Stimulated activated naive CD8-positive, alpha-beta T cell treated with anti-CD3 and anti-CD28 coated beads, Interleukin-15, amount 100 ng/mL, for 72 hours (primary cell): ENCODE measurements around the gene ATG4B.

Experiments
- ATAC-seq: fragments of 150-1000 bp; cut with Tn5 transposase; 2 replicates; pipeline ENCODE4 v1.10.0; 2021; ENCODE audit warnings: mild to moderate bottlenecking, moderate library complexity
- DNase-seq, 2 donors: peaks; one replicate each; pipeline ENCODE4 v3.0.0; 2021 to 2022
- H3K27ac Mint-ChIP-seq, 2 donors: one replicate each; pipeline ENCODE4 v1.8.0; 2022; ENCODE audit warnings: mild to moderate bottlenecking in 2 of 2, mixed read lengths in 2 of 2, moderate library complexity in 2 of 2
- H3K27me3 Mint-ChIP-seq: one replicate; pipeline ENCODE4 v1.8.0; 2022; ENCODE audit warnings: mixed read lengths
- H3K4me1 Mint-ChIP-seq: one replicate; pipeline ENCODE4 v1.8.0; 2022; ENCODE audit warnings: mild to moderate bottlenecking, mixed read lengths
- H3K4me3 Mint-ChIP-seq, 2 donors: one replicate each; pipeline ENCODE4 v1.8.0; 2022; ENCODE audit warnings: mild to moderate bottlenecking in 2 of 2, mixed read lengths in 2 of 2, moderate library complexity in 1 of 2
- H3K9me3 Mint-ChIP-seq, 2 donors: one replicate each; pipeline ENCODE4 v1.8.0; 2022; ENCODE audit warnings: mixed read lengths in 2 of 2

ATG4B gene

GRCh38 chr2:241619597-241620418 lies 17.7 kb upstream of the ATG4B start:
- peak overlapping the region in 1 of 2 donors; percentile 92 for H3K27ac Mint-ChIP-seq

GRCh38 chr2:241620419-241620769 lies 17.1 kb upstream of the ATG4B start:
- Mint-ChIP-seq H3K4me1 (peaks cover 60% of the 10 kb centered on the region), H3K9me3 (peaks cover 0 to 17% of the 10 kb centered on the region in 2 donors), H3K4me3 (no peak overlapping the region), H3K27me3 (no peaks in the 10 kb centered on the region), H3K27ac (no peak overlapping the region)
- ATAC-seq (peak; percentile 91), DNase-seq (peak; percentile 26 to 77)

More at GRCh38 chr2:241619597-241620418, 17.7 kb upstream of the ATG4B start:
- H3K4me3 Mint-ChIP-seq, result no peak overlapping the region
- ATAC-seq, result no peak
- no peak for DNase-seq
- peaks cover 0 to 17% of the 10 kb centered on the region in 2 donors for H3K9me3 Mint-ChIP-seq
- peaks cover 60% of the 10 kb centered on the region for H3K4me1 Mint-ChIP-seq
- no peaks in the 10 kb centered on the region for H3K27me3 Mint-ChIP-seq

GRCh38 chr2:241627675-241628074 lies 9.8 kb upstream of the ATG4B start:
- H3K9me3 Mint-ChIP-seq, result no peaks in the 10 kb centered on the region
- ATAC-seq (no peak), DNase-seq (no peak)
- no peaks in the 10 kb centered on the region for H3K27me3 Mint-ChIP-seq
- no peak overlapping the region for H3K27ac Mint-ChIP-seq
- peaks cover 40% of the 10 kb centered on the region for H3K4me1 Mint-ChIP-seq
- H3K4me3 Mint-ChIP-seq, result no peak overlapping the region

- H3K4me1 Mint-ChIP-seq, result peaks cover 46% of the 10 kb centered on the region
- H3K9me3 Mint-ChIP-seq, result no peaks in the 10 kb centered on the region
- H3K27ac Mint-ChIP-seq, result peak overlapping the region in 1 of 2 donors; percentile 61
- DNase-seq, result no peak
- H3K27me3 Mint-ChIP-seq, result no peaks in the 10 kb centered on the region
- H3K4me3 Mint-ChIP-seq, result no peak overlapping the region
- ATAC-seq, result no peak
Measured at GRCh38 chr2:241629762-241630435, 7.6 kb upstream of the ATG4B start.

GRCh38 chr2:241632478-241633325 lies 4.8 kb upstream of the ATG4B start:
- DNase-seq, result no peak
- ATAC-seq, result no peak
- H3K4me1 Mint-ChIP-seq, result peaks cover 49% of the 10 kb centered on the region
- H3K27ac Mint-ChIP-seq, result peak overlapping the region in 1 of 2 donors; percentile 88
- H3K9me3 Mint-ChIP-seq, result no peaks in the 10 kb centered on the region
- H3K4me3 Mint-ChIP-seq, result no peak overlapping the region
- H3K27me3 Mint-ChIP-seq, result no peaks in the 10 kb centered on the region

- DNase-seq (no peak), ATAC-seq (no peak)
- peaks cover 0 to under 1% of the 10 kb centered on the region in 2 donors for H3K9me3 Mint-ChIP-seq
- H3K27ac Mint-ChIP-seq, result no peak overlapping the region
- no peaks in the 10 kb centered on the region for H3K27me3 Mint-ChIP-seq
- H3K4me1 Mint-ChIP-seq, result peaks cover 47% of the 10 kb centered on the region
- no peak overlapping the region for H3K4me3 Mint-ChIP-seq
Measured at GRCh38 chr2:241633561-241633960, 3.9 kb upstream of the ATG4B start.

- Mint-ChIP-seq H3K9me3 (peaks cover 0 to 12% of the 10 kb centered on the region in 2 donors), H3K4me3 (peak overlapping the region; percentile 84 to 85), H3K4me1 (peaks cover 50% of the 10 kb centered on the region), H3K27me3 (no peaks in the 10 kb centered on the region), H3K27ac (peak overlapping the region; percentile 89 to 95)
- DNase-seq (no peak), ATAC-seq (no peak)
Measured at GRCh38 chr2:241635756-241636155, 1.7 kb upstream of the ATG4B start.

- H3K4me3 Mint-ChIP-seq, result peak overlapping the region; percentile 84 to 85
- peak overlapping the region; percentile 89 to 95 for H3K27ac Mint-ChIP-seq
Measured at GRCh38 chr2:241636182-241637017, 1.1 kb upstream of the ATG4B start.

GRCh38 chr2:241637795-241638660 lies 535 bp downstream of the ATG4B start:
- Mint-ChIP-seq H3K27me3 (no peaks in the 10 kb centered on the region), H3K9me3 (peaks cover 0 to 12% of the 10 kb centered on the region in 2 donors), H3K27ac (peak overlapping the region; percentile 78 to 91), H3K4me3 (peak overlapping the region; percentile 84 to 98), H3K4me1 (peaks cover 64% of the 10 kb centered on the region)
- DNase-seq (no peak), ATAC-seq (peak; percentile 53)

More at GRCh38 chr2:241636182-241637017, 1.1 kb upstream of the ATG4B start:
- Mint-ChIP-seq H3K9me3 (peaks cover 0 to 12% of the 10 kb centered on the region in 2 donors), H3K4me1 (peaks cover 57% of the 10 kb centered on the region), H3K27me3 (no peaks in the 10 kb centered on the region)
- peak; percentile 62 for ATAC-seq
- peak; percentile 45 to 60 for DNase-seq

GRCh38 chr2:241638940-241639339 lies 1.4 kb downstream of the ATG4B start:
- peaks cover 0 to 12% of the 10 kb centered on the region in 2 donors for H3K9me3 Mint-ChIP-seq
- H3K4me1 Mint-ChIP-seq, result peaks cover 66% of the 10 kb centered on the region
- no peak for ATAC-seq
- no peak for DNase-seq
- H3K27ac Mint-ChIP-seq, result no peak overlapping the region
- no peaks in the 10 kb centered on the region for H3K27me3 Mint-ChIP-seq
- peak overlapping the region; percentile 84 to 98 for H3K4me3 Mint-ChIP-seq

- Mint-ChIP-seq H3K27ac (peak overlapping the region in 1 of 2 donors; percentile 68), H3K27me3 (no peaks in the 10 kb centered on the region), H3K9me3 (peaks cover 0 to 12% of the 10 kb centered on the region in 2 donors), H3K4me3 (peak overlapping the region in 1 of 2 donors; percentile 98), H3K4me1 (peaks cover 70% of the 10 kb centered on the region)
- ATAC-seq (no peak), DNase-seq (no peak)
Measured at GRCh38 chr2:241639385-241639784, 1.9 kb downstream of the ATG4B start.

- Mint-ChIP-seq H3K27ac (peak overlapping the region; percentile 10), H3K9me3 (peaks cover 0 to 12% of the 10 kb centered on the region in 2 donors), H3K27me3 (no peaks in the 10 kb centered on the region), H3K4me3 (peak overlapping the region in 1 of 2 donors; percentile 2), H3K4me1 (peaks cover 64% of the 10 kb centered on the region)
- DNase-seq (no peak), ATAC-seq (no peak)
Measured at GRCh38 chr2:241640165-241640795, 2.8 kb downstream of the ATG4B start.

- Mint-ChIP-seq H3K4me1 (peaks cover 67% of the 10 kb centered on the region), H3K27me3 (no peaks in the 10 kb centered on the region), H3K4me3 (no peak overlapping the region), H3K27ac (no peak overlapping the region), H3K9me3 (peaks cover 0 to 12% of the 10 kb centered on the region in 2 donors)
- DNase-seq (no peak), ATAC-seq (no peak)
Measured at GRCh38 chr2:241641631-241642030, 4.1 kb downstream of the ATG4B start.
